ENCODE results near the gene ARHGEF7. TPM values are rescaled to one million over a fixed set of nuclear protein-coding genes. Genes with fewer than 3 reads are reported as not detected.

The ARHGEF7 gene
- total RNA-seq: 34.2 and 50.0 TPM in 2 replicates

DNA sequence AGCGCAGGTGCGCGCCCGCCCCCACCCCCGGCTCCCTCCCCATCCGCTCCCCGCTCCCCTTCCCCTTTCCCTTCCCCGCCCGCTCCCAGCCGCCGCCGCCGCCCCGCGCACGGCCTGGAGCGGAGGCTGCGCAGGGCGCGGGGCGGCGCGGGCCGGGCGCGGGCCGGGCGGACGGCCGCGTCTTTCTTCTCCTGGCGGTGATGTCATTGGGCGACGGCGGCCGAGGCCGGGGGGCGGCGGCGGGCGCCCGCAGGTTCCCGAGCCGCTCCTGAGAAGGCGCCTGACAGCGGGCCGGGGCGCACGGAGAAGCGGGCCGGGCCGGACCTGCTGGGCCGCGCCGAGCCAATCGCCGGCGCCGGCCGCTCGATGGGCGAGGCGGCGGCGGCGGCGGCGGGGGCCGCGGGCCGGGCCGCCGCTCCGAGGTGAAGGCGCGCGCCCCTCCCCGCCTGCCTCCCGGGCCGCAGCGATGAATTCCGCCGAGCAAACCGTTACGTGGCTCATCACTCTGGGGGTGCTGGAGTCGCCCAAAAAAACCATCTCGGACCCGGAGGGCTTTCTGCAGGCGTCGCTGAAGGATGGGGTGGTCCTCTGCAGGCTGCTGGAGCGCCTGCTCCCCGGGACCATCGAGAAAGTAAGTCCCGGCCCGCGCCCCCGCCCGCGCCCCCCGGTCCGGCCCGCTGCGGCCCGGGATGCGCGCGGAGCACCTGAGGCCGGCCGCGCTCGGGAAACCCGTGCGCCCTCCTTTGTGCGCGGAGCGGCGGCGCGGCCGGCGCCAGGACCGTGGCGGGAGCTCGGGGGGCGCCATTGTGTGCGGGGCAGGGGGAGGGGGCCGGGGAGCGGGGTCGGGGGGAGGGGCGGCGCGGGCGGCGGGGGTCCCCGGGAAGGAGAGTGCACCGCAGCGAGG lies at the start of gene ARHGEF7:
TSS of gene ARHGEF7 (plus strand) at position 250 of the 904 bp plus-strand sequence. CDS start at position 467, 217 bp downstream.

GRCh38 chr13:111319998-111320911 lies 205.1 kb downstream of the ARHGEF7 start, which contains the start of gene TEX29:
TSS of gene TEX29 (plus strand) at chr13:111320642. CDS start at chr13:111320891, 249 bp downstream.

Other genes with a start within 250 kb of the ARHGEF7 start
- 70.2 and 72.3 TPM in 2 replicates for gene ANKRD10, start 200.2 kb upstream of the ARHGEF7 start, total RNA-seq
- gene TEX29, start 205.3 kb downstream of the ARHGEF7 start, total RNA-seq: 0.37 TPM in 1 of 2 replicates, not detected in the other

Measured in subcutaneous preadipocyte (primary cell).